Measurements from ENCODE around the gene PPFIA2. TPM values are rescaled to one million over a fixed set of nuclear protein-coding genes. Genes with fewer than 3 reads are reported as not detected.

PPFIA2 gene
- total RNA-seq, 4 donors from 2014 or later: 5.4 to 19.5 (median 18.5) TPM; not detected in 1

GRCh38 chr12:81375969-81376368, 383.2 kb downstream of the PPFIA2 start:
- intact Hi-C loops (cut with DNase I; ENCODE audit: low total_unique reads): no loop called here
- no peak for TF ChIP-seq CTCF (IDR thresholded peaks at IDR 0.05)
- TF ChIP-seq POLR2A (IDR thresholded peaks at IDR 0.05): no peak
- H3K4me3 ChIP-seq: no peak overlapping the region

GRCh38 chr12:81370456-81370855, 388.7 kb downstream of the PPFIA2 start:
- intact Hi-C loops (cut with DNase I; ENCODE audit: low total_unique reads): no loop called here
- H3K27ac ChIP-seq: no peak overlapping the region
- no peaks in the 10 kb centered on the region for H3K4me1 ChIP-seq
- no peak overlapping the region for H3K4me3 ChIP-seq
- H3K36me3 ChIP-seq: no peaks in the 10 kb centered on the region
- no peaks in the 10 kb centered on the region for H3K27me3 ChIP-seq
- no peak for TF ChIP-seq CTCF (IDR thresholded peaks at IDR 0.05)
- no peak for TF ChIP-seq POLR2A (IDR thresholded peaks at IDR 0.05)
- no peaks in the 10 kb centered on the region for H3K9me3 ChIP-seq
- DNase-seq: no peak

More at GRCh38 chr12:81375969-81376368, 383.2 kb downstream of the PPFIA2 start:
- H3K27me3 ChIP-seq: no peaks in the 10 kb centered on the region
- no peak for DNase-seq
- H3K4me1 ChIP-seq: no peaks in the 10 kb centered on the region
- no peaks in the 10 kb centered on the region for H3K9me3 ChIP-seq
- H3K36me3 ChIP-seq: no peaks in the 10 kb centered on the region
- H3K27ac ChIP-seq: no peak overlapping the region

GRCh38 chr12:81369175-81369574, 390.0 kb downstream of the PPFIA2 start:
- no peaks in the 10 kb centered on the region for H3K27me3 ChIP-seq
- no peak overlapping the region for H3K27ac ChIP-seq
- no peak for TF ChIP-seq CTCF (IDR thresholded peaks at IDR 0.05)
- no peak for TF ChIP-seq POLR2A (IDR thresholded peaks at IDR 0.05)
- intact Hi-C loops (cut with DNase I; ENCODE audit: low total_unique reads): no loop called here
- H3K36me3 ChIP-seq: no peaks in the 10 kb centered on the region
- no peak overlapping the region for H3K4me3 ChIP-seq
- no peaks in the 10 kb centered on the region for H3K9me3 ChIP-seq
- DNase-seq: no peak
- H3K4me1 ChIP-seq: no peaks in the 10 kb centered on the region

GRCh38 chr12:81365284-81365683, 393.9 kb downstream of the PPFIA2 start:
- intact Hi-C loops (cut with DNase I; ENCODE audit: low total_unique reads): no loop called here

GRCh38 chr12:81360916-81361315, 398.2 kb downstream of the PPFIA2 start:
- intact Hi-C loops (cut with DNase I; ENCODE audit: low total_unique reads): no loop called here
- no peaks in the 10 kb centered on the region for H3K9me3 ChIP-seq
- DNase-seq: no peak

More at GRCh38 chr12:81365284-81365683, 393.9 kb downstream of the PPFIA2 start:
- no peak for DNase-seq
- no peaks in the 10 kb centered on the region for H3K4me1 ChIP-seq
- H3K27ac ChIP-seq: no peak overlapping the region
- no peaks in the 10 kb centered on the region for H3K9me3 ChIP-seq
- no peak for TF ChIP-seq POLR2A (IDR thresholded peaks at IDR 0.05)
- TF ChIP-seq CTCF (IDR thresholded peaks at IDR 0.05): no peak
- no peaks in the 10 kb centered on the region for H3K36me3 ChIP-seq
- H3K4me3 ChIP-seq: no peak overlapping the region
- no peaks in the 10 kb centered on the region for H3K27me3 ChIP-seq

More at GRCh38 chr12:81360916-81361315, 398.2 kb downstream of the PPFIA2 start:
- no peaks in the 10 kb centered on the region for H3K27me3 ChIP-seq
- no peaks in the 10 kb centered on the region for H3K4me1 ChIP-seq
- no peaks in the 10 kb centered on the region for H3K36me3 ChIP-seq
- H3K4me3 ChIP-seq: no peak overlapping the region
- no peak overlapping the region for H3K27ac ChIP-seq
- no peak for TF ChIP-seq CTCF (IDR thresholded peaks at IDR 0.05)
- no peak for TF ChIP-seq POLR2A (IDR thresholded peaks at IDR 0.05)
